ENCODE results near the gene ASB1.

The ASB1 gene

GRCh38 chr2:238495422-238495821, 68.7 kb downstream of the ASB1 start:
- no peak for DNase-seq (ENCODE audit: low spot score)

GRCh38 chr2:238496756-238497609, 70.3 kb downstream of the ASB1 start:
- no peak for DNase-seq (ENCODE audit: low spot score)

GRCh38 chr2:238497610-238498005, 70.9 kb downstream of the ASB1 start:
- DNase-seq (ENCODE audit: low spot score) = no peak

GRCh38 chr2:238498188-238498587, 71.5 kb downstream of the ASB1 start:
- no peak for DNase-seq (ENCODE audit: low spot score)

- DNase-seq (ENCODE audit: low spot score) = no peak
These were observed 72.1 kb downstream of the ASB1 start for GRCh38 chr2:238498691-238499295.

GRCh38 chr2:238499731-238500580, 73.2 kb downstream of the ASB1 start:
- DNase-seq (ENCODE audit: low spot score) = no peak

GRCh38 chr2:238501311-238501710, 74.6 kb downstream of the ASB1 start:
- DNase-seq (ENCODE audit: low spot score) = no peak

Measured in HuH-7 (cell line).